Prostate gland (tissue), 2 donors: ENCODE data around the gene SLC35G1. TPM values are rescaled to one million over a fixed set of nuclear protein-coding genes. Genes with fewer than 3 reads are reported as not detected.

ENCODE experiments used
- DNase-seq: peaks from one replicate; pipeline ENCODE4 v3.0.0-alpha.2; 2019; ENCODE audit warnings: low spot score
- H3K27ac ChIP-seq, 2 donors: fragments of 200-600 bp; sonication (generic); 2 replicates each; pipeline ENCODE4 v1.5.1; 2017 to 2019
- H3K27me3 ChIP-seq: fragments of 200-600 bp; sonication (generic); replicated peaks from 2 replicates; pipeline ENCODE4 v1.5.1; 2019; ENCODE audit not compliant: insufficient read depth
- H3K36me3 ChIP-seq, 2 donors: fragments of 200-600 bp; sonication (generic); 1 replicate in 1 of 2; 2 replicates in 1 of 2; pipeline versions ENCODE4 v1.5.1 to v1.8.1; 2017 to 2019
- H3K4me1 ChIP-seq: fragments of 200-600 bp; sonication (generic); replicated peaks from 2 replicates; pipeline ENCODE4 v1.5.1; 2019
- H3K4me3 ChIP-seq, 2 donors: fragments of 200-600 bp; sonication (generic); 2 replicates each; pipeline ENCODE4 v1.5.1; 2017 to 2019
- H3K9me3 ChIP-seq: fragments of 200-600 bp; sonication (generic); 2 replicates; pipeline ENCODE4 v1.5.1; 2017
- CTCF ChIP-seq, 4 experiments: fragments of 200-600 bp in 2 of 4; fragments of 450-650 bp in 2 of 4; sonication (generic) in 2 of 4; IDR thresholded peaks; 1 replicate in 3 of 4; 2 replicates in 1 of 4; pipeline ENCODE4 v1.5.1; 2016 to 2019; ENCODE audit warnings: antibody characterized with exemption in 4 of 4, mild to moderate bottlenecking in 2 of 4, moderate library complexity in 2 of 4
- POLR2A ChIP-seq: fragments of 450-650 bp; IDR thresholded peaks from one replicate; pipeline ENCODE4 v1.6.1; 2016; ENCODE audit warnings: antibody characterized with exemption, mild to moderate bottlenecking
- POLR2AphosphoS5 ChIP-seq: sonication (generic); formaldehyde crosslinking; IDR thresholded peaks from one replicate; pipeline ENCODE4 v1.6.1; 2017; ENCODE audit warnings: antibody characterized with exemption
- WGBS: methylation state at CpG from one replicate; pipeline ENCODE4 v1.1.5; 2018; 5-methylcytosine and 5-hydroxymethylcytosine counted together
- intact Hi-C: fragments of 100-400 bp; cut with DNase I; formaldehyde crosslinking; loops from one replicate; pipeline ENCODE4 v1.14.2; 2022
- total RNA-seq, 2 donors: library from RNA; depleted of rRNA; stranded (reverse); fragments of >200 nt; gene quantifications; one replicate each; pipeline ENCODE4 v1.1.0, GENCODE V29; 2016

Gene SLC35G1
- total RNA-seq, 2 donors from 2014 or later = 2.3 to 5.9 TPM

- no peak for DNase-seq
- H3K9me3 ChIP-seq = no peaks in the 10 kb centered on the region
- no peak for TF ChIP-seq CTCF (IDR thresholded peaks at IDR 0.05)
- no peak for TF ChIP-seq POLR2AphosphoS5
- no peak for TF ChIP-seq POLR2A
- no peaks in the 10 kb centered on the region for H3K36me3 ChIP-seq
- H3K4me3 ChIP-seq = no peak overlapping the region
- WGBS = 48% methylated on average over 8 of the region's 8 CpGs
- H3K27me3 ChIP-seq = no peaks in the 10 kb centered on the region
- H3K4me1 ChIP-seq = no peaks in the 10 kb centered on the region
- intact Hi-C loops = no loop called here
- H3K27ac ChIP-seq = no peak overlapping the region
These were observed 53.3 kb downstream of the SLC35G1 start for GRCh38 chr10:93947055-93947454.

GRCh38 chr10:93947524-93947923 lies 53.7 kb downstream of the SLC35G1 start:
- no peaks in the 10 kb centered on the region for H3K9me3 ChIP-seq
- no peaks in the 10 kb centered on the region for H3K27me3 ChIP-seq
- no peak overlapping the region for H3K27ac ChIP-seq
- no peaks in the 10 kb centered on the region for H3K4me1 ChIP-seq
- no peaks in the 10 kb centered on the region for H3K36me3 ChIP-seq
- no peak for DNase-seq
- intact Hi-C loops = no loop called here
- H3K4me3 ChIP-seq = no peak overlapping the region
- TF ChIP-seq POLR2AphosphoS5 = no peak
- no peak for TF ChIP-seq CTCF (IDR thresholded peaks at IDR 0.05)
- TF ChIP-seq POLR2A = no peak

GRCh38 chr10:93951905-93952304 lies 58.1 kb downstream of the SLC35G1 start:
- no peak for DNase-seq
- no peaks in the 10 kb centered on the region for H3K9me3 ChIP-seq
- no peak overlapping the region for H3K27ac ChIP-seq
- WGBS = 76% methylated on average over 2 of the region's 2 CpGs
- no peak overlapping the region for H3K4me3 ChIP-seq
- TF ChIP-seq POLR2A (no peak), POLR2AphosphoS5 (no peak), CTCF (IDR thresholded peaks at IDR 0.05) (no peak)
- intact Hi-C loops = no loop called here
- H3K4me1 ChIP-seq = no peaks in the 10 kb centered on the region
- H3K27me3 ChIP-seq = no peaks in the 10 kb centered on the region
- no peaks in the 10 kb centered on the region for H3K36me3 ChIP-seq

Other genes with a start within 250 kb of the SLC35G1 start
- gene FRA10AC1, start 191.4 kb upstream of the SLC35G1 start, total RNA-seq = 10 to 100 TPM; 10.5 to 11.4 TPM
- gene LGI1, start 136.0 kb upstream of the SLC35G1 start, total RNA-seq = under 1 TPM; 0.23 to 0.91 TPM
- 1 to 10 TPM; 3.5 to 5.2 TPM for gene PLCE1, start 100.0 kb downstream of the SLC35G1 start, total RNA-seq